ENCODE data around the gene UNC5A. TPM values are rescaled to one million over a fixed set of nuclear protein-coding genes. Genes with fewer than 3 reads are reported as not detected.

The UNC5A gene
- total RNA-seq, 1 donor from 2014 or later, result 0.21 TPM

DNA sequence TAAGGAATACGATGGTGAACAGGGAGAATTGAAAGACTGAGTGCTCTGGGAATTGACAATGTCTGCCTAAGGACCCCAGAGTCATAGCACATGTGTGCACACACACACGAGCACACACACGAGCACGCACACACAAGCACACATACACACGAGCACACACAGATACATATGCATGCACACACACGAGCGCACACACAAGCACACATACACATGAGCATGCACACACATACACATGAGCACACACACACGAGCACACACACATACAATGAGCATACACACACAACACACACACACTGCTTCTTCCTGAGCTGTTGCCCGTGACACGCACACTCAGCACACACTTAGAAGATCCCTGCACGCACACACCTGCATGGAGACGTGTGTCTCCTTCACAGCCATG is 10.9 kb upstream of the UNC5A start:
- intact Hi-C loops (cut with DNase I), result no loop called here
- ATAC-seq, result no peak
- TF ChIP-seq, protein P1, sequence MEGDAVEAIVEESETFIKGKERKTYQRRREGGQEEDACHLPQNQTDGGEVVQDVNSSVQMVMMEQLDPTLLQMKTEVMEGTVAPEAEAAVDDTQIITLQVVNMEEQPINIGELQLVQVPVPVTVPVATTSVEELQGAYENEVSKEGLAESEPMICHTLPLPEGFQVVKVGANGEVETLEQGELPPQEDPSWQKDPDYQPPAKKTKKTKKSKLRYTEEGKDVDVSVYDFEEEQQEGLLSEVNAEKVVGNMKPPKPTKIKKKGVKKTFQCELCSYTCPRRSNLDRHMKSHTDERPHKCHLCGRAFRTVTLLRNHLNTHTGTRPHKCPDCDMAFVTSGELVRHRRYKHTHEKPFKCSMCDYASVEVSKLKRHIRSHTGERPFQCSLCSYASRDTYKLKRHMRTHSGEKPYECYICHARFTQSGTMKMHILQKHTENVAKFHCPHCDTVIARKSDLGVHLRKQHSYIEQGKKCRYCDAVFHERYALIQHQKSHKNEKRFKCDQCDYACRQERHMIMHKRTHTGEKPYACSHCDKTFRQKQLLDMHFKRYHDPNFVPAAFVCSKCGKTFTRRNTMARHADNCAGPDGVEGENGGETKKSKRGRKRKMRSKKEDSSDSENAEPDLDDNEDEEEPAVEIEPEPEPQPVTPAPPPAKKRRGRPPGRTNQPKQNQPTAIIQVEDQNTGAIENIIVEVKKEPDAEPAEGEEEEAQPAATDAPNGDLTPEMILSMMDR (IDR thresholded peaks at IDR 0.05), result no peak
- no peak overlapping the region for H3K4me3 ChIP-seq
- DNase-seq, result no peak
- no peaks in the 10 kb centered on the region for H3K4me1 ChIP-seq
- H3K27ac ChIP-seq, result no peak overlapping the region
- H3K27me3 ChIP-seq (ENCODE audit: low read depth), result peaks cover 38% of the 10 kb centered on the region
- H3K36me3 ChIP-seq, result no peaks in the 10 kb centered on the region
- no peaks in the 10 kb centered on the region for H3K9me3 ChIP-seq

- TF ChIP-seq, protein P1 (IDR thresholded peaks at IDR 0.05), result no peak
- no peak for ATAC-seq
Measured at GRCh38 chr5:176800024-176800423, 10.3 kb upstream of the UNC5A start.

DNA sequence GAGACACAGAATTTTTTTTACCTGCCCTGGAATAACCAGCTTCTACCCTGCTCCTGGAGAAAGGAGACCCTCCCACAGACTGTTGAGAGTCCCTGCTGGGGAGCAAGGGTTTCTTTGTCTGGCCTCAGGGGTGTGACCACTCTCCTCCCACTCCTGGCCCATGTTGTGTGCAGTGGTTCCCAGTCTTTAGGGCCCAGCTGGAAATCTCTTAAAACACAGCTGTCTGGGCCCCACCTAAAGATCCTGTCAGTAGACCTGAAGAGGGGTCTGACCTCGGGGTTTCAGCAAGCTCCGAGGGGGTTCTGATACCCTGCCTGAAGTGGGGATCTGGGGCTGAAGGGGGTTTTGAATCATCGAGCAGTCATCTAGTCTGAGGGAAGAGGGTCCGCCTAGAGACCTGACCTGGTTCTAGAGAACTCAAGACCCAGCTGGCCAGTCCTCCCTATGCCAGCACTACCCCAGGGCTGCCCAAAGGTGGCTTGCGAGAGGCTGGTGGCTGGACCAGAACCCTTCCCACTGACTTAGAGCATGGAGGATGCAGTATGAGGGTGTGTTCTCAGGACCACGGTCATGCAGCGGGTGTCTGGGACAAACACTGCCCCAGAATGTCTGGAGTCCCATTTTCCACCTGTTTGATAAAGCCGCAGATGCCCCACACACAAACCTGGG is 8.1 kb upstream of the UNC5A start:
- Histone ChIP-seq H3K27ac (no peak overlapping the region), H3K4me1 (no peaks in the 10 kb centered on the region), H3K27me3 (ENCODE audit: low read depth) (peaks cover 41% of the 10 kb centered on the region), H3K4me3 (no peak overlapping the region), H3K9me3 (no peaks in the 10 kb centered on the region), H3K36me3 (no peaks in the 10 kb centered on the region)
- intact Hi-C loops (cut with DNase I), result no loop called here
- ATAC-seq (no peak), DNase-seq (no peak)
- TF ChIP-seq, protein P1 (IDR thresholded peaks at IDR 0.05), result no peak

More at GRCh38 chr5:176800024-176800423, 10.3 kb upstream of the UNC5A start:
- DNase-seq, result no peak
- intact Hi-C loops (cut with DNase I), result no loop called here
- H3K36me3 ChIP-seq, result no peaks in the 10 kb centered on the region
- H3K27me3 ChIP-seq (ENCODE audit: low read depth), result peaks cover 38% of the 10 kb centered on the region
- H3K4me1 ChIP-seq, result no peaks in the 10 kb centered on the region
- H3K4me3 ChIP-seq, result no peak overlapping the region
- no peaks in the 10 kb centered on the region for H3K9me3 ChIP-seq
- no peak overlapping the region for H3K27ac ChIP-seq

GRCh38 chr5:176803068-176803942 is 7.1 kb upstream of the UNC5A start:
- H3K27ac ChIP-seq, result no peak overlapping the region
- no peaks in the 10 kb centered on the region for H3K36me3 ChIP-seq
- H3K27me3 ChIP-seq (ENCODE audit: low read depth), result peaks cover 41% of the 10 kb centered on the region
- intact Hi-C loops (cut with DNase I), result no loop called here
- no peak overlapping the region for H3K4me3 ChIP-seq
- DNase-seq (no peak), ATAC-seq (no peak)
- TF ChIP-seq, protein P1 (IDR thresholded peaks at IDR 0.05), result no peak
- H3K9me3 ChIP-seq, result no peaks in the 10 kb centered on the region
- H3K4me1 ChIP-seq, result no peaks in the 10 kb centered on the region

- intact Hi-C loops (cut with DNase I), result no loop called here
- Histone ChIP-seq H3K9me3 (no peaks in the 10 kb centered on the region), H3K27me3 (ENCODE audit: low read depth) (peaks cover 41% of the 10 kb centered on the region), H3K36me3 (no peaks in the 10 kb centered on the region), H3K27ac (no peak overlapping the region), H3K4me1 (no peaks in the 10 kb centered on the region), H3K4me3 (no peak overlapping the region)
- ATAC-seq (no peak), DNase-seq (no peak)
- TF ChIP-seq, protein P1 (IDR thresholded peaks at IDR 0.05), result no peak
Measured at GRCh38 chr5:176803943-176804498, 6.3 kb upstream of the UNC5A start.

Data from lower lobe of right lung (tissue), 2 donors.